Lung (tissue), 12 donors: ENCODE measurements around the gene FKBP10. TPM values are rescaled to one million over a fixed set of nuclear protein-coding genes. Genes with fewer than 3 reads are reported as not detected.

ENCODE experiments used
- ATAC-seq: fragments of 200-7000 bp; cut with Tn5 transposase; one replicate; pipeline ENCODE4 v1.9.1; 2020; ENCODE audit warnings: moderate number of reproducible peaks; ENCODE audit not compliant: insufficient read depth, low FRiP score
- DNase-seq, 3 donors: peaks; one replicate each; pipeline ENCODE4 v3.0.0-alpha.2; 2013 to 2017
- H3K27ac ChIP-seq, 2 donors: one replicate each; pipeline ENCODE4 v1.5.1; 2013; ENCODE audit warnings: mild to moderate bottlenecking in 2 of 2, moderate library complexity in 2 of 2, control low read depth in 1 of 2, inconsistent platforms in 1 of 2, low read depth in 1 of 2, low read length in 1 of 2
- H3K27me3 ChIP-seq, 3 donors: one replicate each; pipeline ENCODE4 v1.5.1; 2013; ENCODE audit warnings: low read length in 2 of 3; ENCODE audit not compliant: control insufficient read depth in 3 of 3, insufficient read depth in 3 of 3
- H3K36me3 ChIP-seq, 4 donors: one replicate each; pipeline ENCODE4 v1.5.1; 2013; ENCODE audit warnings: low read length in 4 of 4, mild to moderate bottlenecking in 1 of 4, moderate library complexity in 1 of 4; ENCODE audit not compliant: control insufficient read depth in 4 of 4, insufficient read depth in 4 of 4
- H3K4me1 ChIP-seq, 5 donors: one replicate each; pipeline ENCODE4 v1.5.1; 2013; ENCODE audit warnings: low read length in 5 of 5, mild to moderate bottlenecking in 2 of 5, moderate library complexity in 1 of 5; ENCODE audit not compliant: control insufficient read depth in 5 of 5, insufficient read depth in 5 of 5
- H3K4me3 ChIP-seq: one replicate; pipeline ENCODE4 v1.5.1; 2013; ENCODE audit warnings: mild to moderate bottlenecking, control low read depth, moderate library complexity
- H3K9ac ChIP-seq, 2 donors: one replicate each; pipeline ENCODE4 v1.5.1; 2013; ENCODE audit warnings: low read length in 2 of 2, control low read depth in 1 of 2; ENCODE audit not compliant: insufficient read depth in 1 of 2
- H3K9me3 ChIP-seq, 4 donors: one replicate each; pipeline ENCODE4 v1.5.1; 2013; ENCODE audit warnings: low read length in 3 of 4, mild to moderate bottlenecking in 1 of 4, moderate library complexity in 1 of 4; ENCODE audit not compliant: control insufficient read depth in 4 of 4, insufficient read depth in 3 of 4
- CTCF ChIP-seq: IDR thresholded peaks from 2 replicates; pipeline ENCODE4 v1.5.1; 2012; ENCODE audit warnings: mild to moderate bottlenecking; ENCODE audit errors: control extremely low read depth, extremely low read depth
- WGBS, 2 donors: extraction: QIAGEN DNeasy Blood & Tissue Kit; methylation state at CpG; one replicate each; pipeline ENCODE4 v1.1.7; 2013; 5-methylcytosine and 5-hydroxymethylcytosine counted together
- polyA plus RNA-seq, 2 donors: library from polyadenylated mRNA; stranded (reverse); fragments of 200-250 nt; gene quantifications; one replicate each; pipeline ENCODE4 v1.2.1, GENCODE V29; 2013
- total RNA-seq, 2 donors: library from RNA; depleted of rRNA in 1 of 2; stranded (reverse); fragments of >200 nt in 1 of 2; gene quantifications; one replicate each; pipeline ENCODE4 v1.2.1, GENCODE V29; 2014 to 2021
- donor health status: control.
- donor health status: control.
- donor health status: Bipolar disorder and iron deficiency.
- donor health status: healthy.
- donor health status: DM: yes; HTN: yes; CAD: no.

The FKBP10 gene
- total and polyA plus RNA-seq, 4 donors = 32.6 to 64.4 (median 48.3) TPM

DNA sequence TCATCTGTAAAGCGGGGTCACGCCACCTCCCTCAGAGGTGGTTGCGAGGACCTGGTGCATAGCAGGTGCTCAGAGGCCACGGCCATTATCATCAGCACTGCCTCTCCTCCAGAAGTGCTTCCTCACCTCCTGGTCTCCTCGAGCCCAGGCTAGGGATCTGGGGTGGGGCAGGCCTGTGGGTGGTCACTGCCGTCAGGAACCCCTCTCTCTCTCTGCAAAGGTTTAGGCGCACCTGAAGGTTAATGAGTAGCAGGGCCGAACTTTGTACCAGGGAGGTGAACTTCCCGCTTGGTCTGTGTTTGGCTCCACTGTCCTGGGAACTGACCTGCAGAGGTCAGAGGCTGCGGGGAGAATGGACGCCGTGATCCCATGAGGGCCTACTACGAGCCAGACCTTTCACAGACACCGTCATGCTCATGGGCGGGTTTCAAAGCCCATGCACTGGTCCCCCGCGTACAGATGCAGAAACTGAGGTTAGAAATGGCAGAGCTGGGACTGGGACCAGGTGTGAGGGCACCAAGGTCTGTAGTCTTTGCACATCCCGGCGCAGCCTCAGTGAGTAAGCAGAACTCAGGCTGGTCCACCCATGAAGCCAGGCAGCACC, 40.1 kb upstream of the FKBP10 start:
- H3K27ac ChIP-seq = peak overlapping the region; percentile 46 to 77

GRCh38 chr17:41773190-41773588, 39.6 kb upstream of the FKBP10 start:
- TF ChIP-seq CTCF = no peak
- peaks cover 10 to 52% (median 30%) of the 10 kb centered on the region in 5 donors for H3K4me1 ChIP-seq
- H3K4me3 ChIP-seq = no peak overlapping the region
- no peak overlapping the region for H3K9ac ChIP-seq
- no peaks in the 10 kb centered on the region for H3K9me3 ChIP-seq
- ATAC-seq (peak; percentile 20), DNase-seq (peak; percentile 87 to 89 (median 89))
- peaks cover 4 to 37% (median 12%) of the 10 kb centered on the region in 4 donors for H3K36me3 ChIP-seq
- H3K27ac ChIP-seq = peak overlapping the region; percentile 53 to 77
- H3K27me3 ChIP-seq = no peaks in the 10 kb centered on the region
- 38 to 50% methylated on average over 12 of the region's 12 CpGs for WGBS, 2 donors

More for the DNA sequence above, 40.1 kb upstream of the FKBP10 start:
- Histone ChIP-seq H3K9me3 (no peaks in the 10 kb centered on the region), H3K4me3 (no peak overlapping the region), H3K4me1 (peaks cover 10 to 47% (median 25%) of the 10 kb centered on the region in 5 donors), H3K27me3 (no peaks in the 10 kb centered on the region), H3K9ac (no peak overlapping the region), H3K36me3 (peaks cover 6 to 40% (median 13%) of the 10 kb centered on the region in 4 donors)
- DNase-seq (no peak), ATAC-seq (no peak)
- WGBS, 2 donors = 88 to 93% methylated on average over 19 of the region's 19 CpGs
- no peak for TF ChIP-seq CTCF

DNA sequence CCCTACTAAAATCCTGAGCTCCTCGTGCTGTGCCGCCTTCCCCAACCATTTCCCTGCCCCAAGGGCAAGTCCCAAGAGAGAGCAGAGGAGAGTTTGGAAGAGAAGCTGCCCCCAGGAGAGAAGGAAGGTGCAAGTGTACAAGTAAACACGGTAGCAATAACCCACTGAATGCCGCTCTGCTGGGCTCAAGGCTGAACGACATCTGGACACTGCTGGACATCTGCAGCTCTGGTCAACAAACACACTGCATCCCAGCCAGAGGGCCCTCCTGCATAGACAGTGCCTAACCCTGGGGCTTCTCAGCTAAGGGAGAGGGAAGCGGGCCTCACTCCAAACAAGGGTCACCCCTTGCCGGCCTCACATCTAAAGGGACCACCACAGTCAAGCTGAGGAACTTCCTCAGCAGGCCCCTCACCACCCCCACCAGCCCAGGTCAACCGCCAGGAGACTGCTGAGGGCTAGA, 39.0 kb upstream of the FKBP10 start:
- peaks cover 4 to 34% (median 11%) of the 10 kb centered on the region in 4 donors for H3K36me3 ChIP-seq
- H3K9ac ChIP-seq = no peak overlapping the region
- ATAC-seq (no peak), DNase-seq (peak; percentile 52 to 57 (median 53))
- H3K9me3 ChIP-seq = no peaks in the 10 kb centered on the region
- peaks cover 10 to 53% (median 33%) of the 10 kb centered on the region in 5 donors for H3K4me1 ChIP-seq
- no peak for TF ChIP-seq CTCF
- H3K27me3 ChIP-seq = no peaks in the 10 kb centered on the region
- 61 to 62% methylated on average over 8 of the region's 8 CpGs for WGBS, 2 donors
- no peak overlapping the region for H3K4me3 ChIP-seq
- peak overlapping the region; percentile 53 to 57 for H3K27ac ChIP-seq
